ENCODE results near the gene CAV3. TPM values are rescaled to one million over a fixed set of nuclear protein-coding genes. Genes with fewer than 3 reads are reported as not detected.

The CAV3 gene
- total RNA-seq, 1 experiment from 2014 or later: not detected

GRCh38 chr3:8760506-8760905 lies 26.9 kb downstream of the CAV3 start:
- CTCF ChIA-PET: interaction anchor here (1.6 to 2.2 kb wide), 2 partner anchors 9 to 10 kb away, joined by 8 read pairs; partner anchors contain the start of gene OXTR
- intact Hi-C loops (cut with micrococcal nuclease): loop anchor here (10.0 kb wide), 1 partner anchor 96 kb away; no protein-coding TSS in a partner anchor

GRCh38 chr3:8761866-8762265 lies 28.3 kb downstream of the CAV3 start:
- Histone ChIP-seq H4K20me1 (ENCODE audit: insufficient read depth) (no peaks in the 10 kb centered on the region), H3K9ac (ENCODE audit: low read length) (no peak overlapping the region), H3K79me2 (ENCODE audit: insufficient read depth, low read length) (no peaks in the 10 kb centered on the region), H3K27me3 (ENCODE audit: insufficient read depth, low read length) (no peaks in the 10 kb centered on the region), H3K36me3 (ENCODE audit: control insufficient read depth in 1 of 2, insufficient read depth in 2 of 2, low read length in 2 of 2) (no peaks in the 10 kb centered on the region), H3K9me3 (ENCODE audit: control insufficient read depth in 1 of 2, insufficient read depth in 1 of 2, low read depth in 1 of 2, low read length in 2 of 2) (no peaks in the 10 kb centered on the region), H3K27ac (ENCODE audit: low read depth, low read length) (no peak overlapping the region), H3K4me1 (ENCODE audit: control insufficient read depth in 1 of 2, insufficient read depth in 2 of 2, low read length in 2 of 2) (peaks cover 0 to 9% of the 10 kb centered on the region in 2 experiments; a peak in 1 of 4 replicates), H2AFZ (ENCODE audit: low read depth, low read length, poor library complexity, severe bottlenecking) (no peak overlapping the region), H3K9me2 (ENCODE audit: insufficient read depth) (no peaks in the 10 kb centered on the region), H3K4me2 (ENCODE audit: low read length) (no peak overlapping the region), H3K4me3 (replicated peaks in 1 of 2; ENCODE audit: low read depth in 1 of 2, low read length in 2 of 2) (no peak overlapping the region)
- BruUV-seq (replicated peaks): no TSS peak
- intact Hi-C loops (cut with micrococcal nuclease): loop anchor here (10.0 kb wide), 1 partner anchor 97 kb away; no protein-coding TSS in a partner anchor
- DNase-seq (ENCODE audit: low read depth, low spot score) (no peak), ATAC-seq (no peak)
- ChIA-PET CTCF (interaction anchor here (2.2 kb wide), 1 partner anchor 8 kb away, joined by 8 read pairs; the partner anchor contains the start of gene OXTR), POLR2A (no interaction called here), RAD21 (ENCODE audit: low non-redundant PET in 1 of 2, low total read pairs in 2 of 2, uncharacterized antibody in 2 of 2, unreplicated experiment in 2 of 2) (no interaction called here)
- TF ChIP-seq MAX (IDR thresholded peaks at IDR 0.05): no peak
- TF ChIP-seq FOSL1 (IDR thresholded peaks at IDR 0.05; ENCODE audit: low read depth): no peak
- no peak for TF ChIP-seq YY1 (IDR thresholded peaks at IDR 0.05; ENCODE audit: extremely low read depth, insufficient replicate concordance, low read depth, low read length)
- TF ChIP-seq EZH2phosphoT487 (IDR thresholded peaks at IDR 0.05; ENCODE audit: borderline replicate concordance): no peak
- TF ChIP-seq POLR2A (IDR thresholded peaks at IDR 0.05; ENCODE audit: borderline replicate concordance, extremely low read depth, insufficient read depth, insufficient read length): no peak
- no peak for TF ChIP-seq POLR2AphosphoS5 (IDR thresholded peaks at IDR 0.05; ENCODE audit: low read depth, low read length)
- TF ChIP-seq TCF7L2 (IDR thresholded peaks at IDR 0.05; ENCODE audit: borderline replicate concordance, extremely low read depth, insufficient read depth, insufficient read length): no peak
- TF ChIP-seq ZNF274 (IDR thresholded peaks at IDR 0.05; ENCODE audit: low read depth, low read length): no peak
- TF ChIP-seq EZH2 (IDR thresholded peaks at IDR 0.05): no peak
- TF ChIP-seq EGR1 (IDR thresholded peaks at IDR 0.05; ENCODE audit: low read depth): no peak
- no peak for TF ChIP-seq ZFX (IDR thresholded peaks at IDR 0.05)
- TF ChIP-seq CBX3 (IDR thresholded peaks at IDR 0.05; ENCODE audit: low read depth): no peak
- TF ChIP-seq ATF3 (IDR thresholded peaks at IDR 0.05): no peak

More at GRCh38 chr3:8760506-8760905, 26.9 kb downstream of the CAV3 start:
- Histone ChIP-seq H3K27me3 (ENCODE audit: insufficient read depth, low read length) (no peaks in the 10 kb centered on the region), H3K4me1 (ENCODE audit: control insufficient read depth in 1 of 2, insufficient read depth in 2 of 2, low read length in 2 of 2) (peaks cover 0 to 9% of the 10 kb centered on the region in 2 experiments; a peak in 1 of 4 replicates), H3K4me2 (ENCODE audit: low read length) (no peak overlapping the region), H3K9me2 (ENCODE audit: insufficient read depth) (no peaks in the 10 kb centered on the region), H2AFZ (ENCODE audit: low read depth, low read length, poor library complexity, severe bottlenecking) (no peak overlapping the region), H3K9me3 (ENCODE audit: control insufficient read depth in 1 of 2, insufficient read depth in 1 of 2, low read depth in 1 of 2, low read length in 2 of 2) (no peaks in the 10 kb centered on the region), H4K20me1 (ENCODE audit: insufficient read depth) (no peaks in the 10 kb centered on the region), H3K27ac (ENCODE audit: low read depth, low read length) (no peak overlapping the region), H3K4me3 (replicated peaks in 1 of 2; ENCODE audit: low read depth in 1 of 2, low read length in 2 of 2) (no peak overlapping the region), H3K79me2 (ENCODE audit: insufficient read depth, low read length) (no peaks in the 10 kb centered on the region), H3K9ac (ENCODE audit: low read length) (no peak overlapping the region), H3K36me3 (ENCODE audit: control insufficient read depth in 1 of 2, insufficient read depth in 2 of 2, low read length in 2 of 2) (no peaks in the 10 kb centered on the region)
- DNase-seq (ENCODE audit: low read depth, low spot score) (no peak), ATAC-seq (no peak)
- no TSS peak for BruUV-seq (replicated peaks)
- TF ChIP-seq CTCF (IDR thresholded peaks at IDR 0.05 in 2 of 3, conservative IDR thresholded peaks at IDR 0.05 in 1 of 3; ENCODE audit: borderline replicate concordance in 1 of 3, insufficient read depth in 1 of 3, low read depth in 2 of 3, low read length in 2 of 3) (no peak), RAD21 (IDR thresholded peaks at IDR 0.05; ENCODE audit: low read depth) (no peak)
- POLR2A ChIA-PET: no interaction called here
- RAD21 ChIA-PET (ENCODE audit: low non-redundant PET in 1 of 2, low total read pairs in 2 of 2, uncharacterized antibody in 2 of 2, unreplicated experiment in 2 of 2): no interaction called here
